ENCODE results near the gene DPY19L3.

DPY19L3 gene

DNA sequence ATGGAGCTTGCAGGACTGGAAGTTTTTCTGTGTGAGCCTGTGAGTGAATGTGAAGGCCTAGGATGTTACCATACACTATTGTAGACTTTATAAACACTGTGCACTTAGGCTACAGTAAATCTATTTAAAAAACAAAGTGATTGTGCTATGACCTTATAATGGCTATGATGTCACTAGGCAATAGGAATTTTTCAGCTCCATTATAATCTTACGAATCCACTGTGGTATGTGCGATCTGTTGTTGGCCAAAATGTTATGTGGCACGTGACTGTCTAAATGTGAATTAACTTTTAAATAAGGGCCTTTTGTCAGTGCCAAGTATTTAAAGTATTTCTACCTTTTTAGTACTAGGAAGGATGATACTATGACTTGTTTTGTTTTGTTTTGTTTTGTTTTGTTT is 54.9 kb downstream of the DPY19L3 start:
- Histone ChIP-seq H3K9ac (ENCODE audit: low read depth in 1 of 2, low read length in 2 of 2) (no peak overlapping the region), H3K27ac (ENCODE audit: low read depth in 2 of 2, low read length in 2 of 2) (no peak overlapping the region), H3K27me3 (ENCODE audit: control insufficient read depth in 2 of 2, insufficient read depth in 2 of 2, low read length in 2 of 2) (no peaks in the 10 kb centered on the region), H3K4me1 (ENCODE audit: control insufficient read depth in 2 of 2, insufficient read depth in 2 of 2, low read length in 2 of 2) (peaks cover 0 to 2% of the 10 kb centered on the region in 2 donors), H3K4me3 (ENCODE audit: low read length in 2 of 2) (no peak overlapping the region), H3K9me3 (ENCODE audit: control insufficient read depth in 2 of 2, low read length in 2 of 2) (no peaks in the 10 kb centered on the region), H3K36me3 (ENCODE audit: control insufficient read depth in 2 of 2, insufficient read depth in 2 of 2, low read length in 2 of 2) (no peaks in the 10 kb centered on the region)

DNA sequence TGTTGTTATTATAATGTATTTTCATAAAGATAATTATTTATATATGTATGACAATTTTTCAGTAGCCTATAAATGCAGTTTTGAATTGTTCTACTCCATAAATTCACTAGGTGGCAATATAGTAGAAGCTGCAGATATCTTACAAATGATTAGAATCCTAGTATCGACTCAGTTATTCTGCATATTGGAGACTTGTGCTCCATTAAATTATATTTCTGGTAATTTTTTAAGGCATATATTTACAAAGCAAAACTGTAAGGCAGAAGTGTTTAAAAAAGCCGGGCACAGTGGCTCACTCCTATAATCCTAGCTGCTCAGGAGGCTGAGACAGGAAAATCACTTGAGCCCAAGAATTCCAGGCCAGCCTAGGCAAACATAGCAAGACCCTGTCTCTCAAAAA is 58.7 kb downstream of the DPY19L3 start:
- Histone ChIP-seq H3K9ac (ENCODE audit: low read depth in 1 of 2, low read length in 2 of 2) (no peak overlapping the region), H3K4me3 (ENCODE audit: low read length in 2 of 2) (no peak overlapping the region)

DNA sequence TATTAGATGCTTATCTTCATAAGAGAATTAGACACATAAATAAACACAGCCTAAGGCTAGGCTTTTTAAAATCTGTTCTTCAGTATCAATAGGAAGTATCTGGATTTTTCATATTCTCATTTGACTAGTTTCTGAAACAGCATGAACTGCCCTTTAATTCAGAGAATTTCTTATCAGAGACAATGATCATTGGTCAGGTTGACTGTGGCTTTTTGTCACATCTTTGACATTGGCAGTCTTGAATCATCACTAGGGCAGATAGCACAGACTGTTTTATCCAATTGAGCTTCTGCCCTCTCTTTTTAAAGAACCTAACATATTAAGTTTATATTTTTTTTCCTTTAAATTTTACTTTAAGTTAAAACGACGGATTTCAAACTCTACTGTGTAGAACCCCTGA is 59.6 kb downstream of the DPY19L3 start:
- no peak overlapping the region for H3K4me3 ChIP-seq (ENCODE audit: low read length in 2 of 2)
- no peak overlapping the region for H3K9ac ChIP-seq (ENCODE audit: low read depth in 1 of 2, low read length in 2 of 2)
- H3K4me1 ChIP-seq (ENCODE audit: control insufficient read depth in 2 of 2, insufficient read depth in 2 of 2, low read length in 2 of 2): no peaks in the 10 kb centered on the region
- H3K9me3 ChIP-seq (ENCODE audit: control insufficient read depth in 2 of 2, low read length in 2 of 2): no peaks in the 10 kb centered on the region
- H3K36me3 ChIP-seq (ENCODE audit: control insufficient read depth in 2 of 2, insufficient read depth in 2 of 2, low read length in 2 of 2): no peaks in the 10 kb centered on the region
- H3K27me3 ChIP-seq (ENCODE audit: control insufficient read depth in 2 of 2, insufficient read depth in 2 of 2, low read length in 2 of 2): no peaks in the 10 kb centered on the region
- no peak overlapping the region for H3K27ac ChIP-seq (ENCODE audit: low read depth in 2 of 2, low read length in 2 of 2)

More for the DNA sequence above, 58.7 kb downstream of the DPY19L3 start:
- no peaks in the 10 kb centered on the region for H3K27me3 ChIP-seq (ENCODE audit: control insufficient read depth in 2 of 2, insufficient read depth in 2 of 2, low read length in 2 of 2)
- no peak overlapping the region for H3K27ac ChIP-seq (ENCODE audit: low read depth in 2 of 2, low read length in 2 of 2)
- peaks cover 0 to under 1% of the 10 kb centered on the region in 2 donors for H3K4me1 ChIP-seq (ENCODE audit: control insufficient read depth in 2 of 2, insufficient read depth in 2 of 2, low read length in 2 of 2)
- no peaks in the 10 kb centered on the region for H3K9me3 ChIP-seq (ENCODE audit: control insufficient read depth in 2 of 2, low read length in 2 of 2)
- H3K36me3 ChIP-seq (ENCODE audit: control insufficient read depth in 2 of 2, insufficient read depth in 2 of 2, low read length in 2 of 2): no peaks in the 10 kb centered on the region

DNA sequence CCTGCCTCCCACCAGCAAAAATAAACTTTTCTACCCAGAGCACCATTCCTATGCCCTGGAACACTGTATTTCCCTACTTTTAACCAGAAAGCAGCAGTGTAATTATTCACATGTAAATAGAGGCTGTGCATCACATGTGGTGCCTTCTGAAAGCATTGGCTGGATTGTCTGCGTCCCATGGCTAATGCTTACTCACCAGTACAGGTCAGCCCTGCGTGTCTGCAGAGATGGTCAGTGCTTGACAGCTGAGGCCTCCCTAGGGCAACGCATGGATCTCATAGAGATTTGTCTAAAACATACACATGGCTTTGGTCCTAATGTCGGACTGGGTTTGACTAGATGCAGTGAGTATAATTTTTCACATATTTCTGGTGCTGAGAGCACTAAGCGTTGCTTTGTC is 64.2 kb downstream of the DPY19L3 start:
- Histone ChIP-seq H3K4me1 (ENCODE audit: control insufficient read depth in 2 of 2, insufficient read depth in 2 of 2, low read length in 2 of 2) (no peaks in the 10 kb centered on the region), H3K4me3 (ENCODE audit: low read length in 2 of 2) (no peak overlapping the region), H3K36me3 (ENCODE audit: control insufficient read depth in 2 of 2, insufficient read depth in 2 of 2, low read length in 2 of 2) (no peaks in the 10 kb centered on the region), H3K27me3 (ENCODE audit: control insufficient read depth in 2 of 2, insufficient read depth in 2 of 2, low read length in 2 of 2) (no peaks in the 10 kb centered on the region), H3K9ac (ENCODE audit: low read depth in 1 of 2, low read length in 2 of 2) (no peak overlapping the region), H3K9me3 (ENCODE audit: control insufficient read depth in 2 of 2, low read length in 2 of 2) (no peaks in the 10 kb centered on the region), H3K27ac (ENCODE audit: low read depth in 2 of 2, low read length in 2 of 2) (no peak overlapping the region)

DNA sequence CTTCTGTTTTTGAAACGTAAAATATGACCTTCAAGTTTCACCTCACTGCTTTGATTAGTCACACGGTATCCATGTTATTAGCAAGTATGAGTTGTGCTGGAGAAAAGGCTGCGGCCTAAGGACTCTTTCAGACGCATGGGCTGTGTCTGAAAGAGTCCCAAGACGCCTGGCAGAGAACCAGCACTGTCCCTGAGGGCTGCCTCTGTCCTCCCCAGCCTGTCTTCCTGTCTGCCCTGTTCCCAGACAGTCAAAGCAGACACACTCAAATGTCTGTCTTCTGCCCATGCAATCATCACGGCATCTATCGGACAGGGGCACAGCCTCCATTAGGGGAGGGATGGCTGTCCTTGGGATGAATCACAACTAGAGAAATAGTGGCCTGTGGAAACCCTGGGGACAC is 65.5 kb downstream of the DPY19L3 start:
- no peaks in the 10 kb centered on the region for H3K36me3 ChIP-seq (ENCODE audit: control insufficient read depth in 2 of 2, insufficient read depth in 2 of 2, low read length in 2 of 2)
- no peak overlapping the region for H3K27ac ChIP-seq (ENCODE audit: low read depth in 2 of 2, low read length in 2 of 2)
- no peak overlapping the region for H3K9ac ChIP-seq (ENCODE audit: low read depth in 1 of 2, low read length in 2 of 2)
- no peak overlapping the region for H3K4me3 ChIP-seq (ENCODE audit: low read length in 2 of 2)
- H3K4me1 ChIP-seq (ENCODE audit: control insufficient read depth in 2 of 2, insufficient read depth in 2 of 2, low read length in 2 of 2): no peaks in the 10 kb centered on the region
- H3K9me3 ChIP-seq (ENCODE audit: control insufficient read depth in 2 of 2, low read length in 2 of 2): no peaks in the 10 kb centered on the region
- no peaks in the 10 kb centered on the region for H3K27me3 ChIP-seq (ENCODE audit: control insufficient read depth in 2 of 2, insufficient read depth in 2 of 2, low read length in 2 of 2)

DNA sequence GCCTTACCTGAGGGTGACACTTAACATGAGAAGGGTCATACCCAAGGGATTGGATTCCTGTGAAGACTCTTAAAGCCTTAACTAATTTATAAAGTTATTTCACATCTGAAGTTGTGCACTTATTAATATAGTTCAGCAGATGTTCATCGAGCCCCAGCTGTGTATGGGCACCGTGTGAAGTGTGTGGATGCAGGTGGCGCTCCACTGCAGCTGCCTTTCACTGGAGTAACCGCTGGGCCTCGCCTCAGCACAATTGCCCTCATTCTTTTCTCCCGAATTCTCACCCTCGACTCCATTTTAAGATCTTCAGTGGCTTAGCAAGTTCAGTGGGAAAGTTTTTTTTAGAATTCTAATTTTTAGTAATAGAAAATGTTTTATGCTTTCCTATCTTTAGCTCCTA is 66.2 kb downstream of the DPY19L3 start:
- Histone ChIP-seq H3K9me3 (ENCODE audit: control insufficient read depth in 2 of 2, low read length in 2 of 2) (no peaks in the 10 kb centered on the region), H3K36me3 (ENCODE audit: control insufficient read depth in 2 of 2, insufficient read depth in 2 of 2, low read length in 2 of 2) (no peaks in the 10 kb centered on the region), H3K9ac (ENCODE audit: low read depth in 1 of 2, low read length in 2 of 2) (no peak overlapping the region), H3K27me3 (ENCODE audit: control insufficient read depth in 2 of 2, insufficient read depth in 2 of 2, low read length in 2 of 2) (no peaks in the 10 kb centered on the region), H3K4me1 (ENCODE audit: control insufficient read depth in 2 of 2, insufficient read depth in 2 of 2, low read length in 2 of 2) (no peaks in the 10 kb centered on the region), H3K4me3 (ENCODE audit: low read length in 2 of 2) (no peak overlapping the region), H3K27ac (ENCODE audit: low read depth in 2 of 2, low read length in 2 of 2) (no peak overlapping the region)

DNA sequence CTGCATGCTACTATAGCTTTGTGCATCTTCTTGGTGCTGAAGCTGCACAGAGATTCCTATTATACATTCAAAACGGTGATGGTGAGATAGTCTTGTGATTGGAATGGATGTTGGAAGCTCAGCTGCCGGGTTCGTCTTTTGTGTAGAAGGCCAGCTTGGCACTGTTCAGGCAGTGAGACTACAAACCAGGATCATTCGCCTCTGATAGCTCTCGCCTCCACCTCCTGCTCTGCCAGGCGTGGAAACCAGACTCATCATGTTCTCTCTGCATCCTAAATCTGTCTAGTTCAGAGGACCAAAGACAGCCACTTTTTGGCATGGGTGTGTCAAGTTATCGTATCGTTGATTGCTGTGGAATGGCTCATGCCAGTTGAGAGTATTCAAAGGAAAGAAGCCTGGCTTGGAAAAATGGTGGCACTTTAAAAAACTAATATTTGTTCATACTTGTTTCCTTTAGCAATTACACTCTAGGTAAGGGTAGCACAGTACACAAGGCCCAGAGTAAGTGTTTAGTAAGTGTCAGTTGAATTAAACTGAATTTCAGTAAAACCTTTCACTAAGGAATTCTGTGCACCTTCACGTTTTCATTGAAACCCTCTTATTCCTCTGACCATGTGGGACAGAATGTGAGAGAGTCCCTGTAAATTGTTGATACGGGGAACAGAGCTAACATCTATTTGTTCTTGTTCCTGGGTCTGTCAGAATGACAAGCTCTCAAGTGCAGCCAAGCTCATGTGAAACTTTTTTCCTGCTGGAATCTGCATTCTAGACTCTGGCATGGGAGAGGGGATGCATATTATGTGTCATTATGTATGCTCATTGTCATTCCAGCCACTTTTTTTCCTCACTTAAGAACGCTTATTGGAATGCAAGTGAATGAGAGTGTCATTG is 69.8 kb downstream of the DPY19L3 start:
- no peaks in the 10 kb centered on the region for H3K9me3 ChIP-seq (ENCODE audit: control insufficient read depth in 2 of 2, low read length in 2 of 2)
- no peak overlapping the region for H3K4me3 ChIP-seq (ENCODE audit: low read length in 2 of 2)
- H3K27me3 ChIP-seq (ENCODE audit: control insufficient read depth in 2 of 2, insufficient read depth in 2 of 2, low read length in 2 of 2): no peaks in the 10 kb centered on the region
- no peak overlapping the region for H3K27ac ChIP-seq (ENCODE audit: low read depth in 2 of 2, low read length in 2 of 2)
- no peaks in the 10 kb centered on the region for H3K4me1 ChIP-seq (ENCODE audit: control insufficient read depth in 2 of 2, insufficient read depth in 2 of 2, low read length in 2 of 2)
- no peak overlapping the region for H3K9ac ChIP-seq (ENCODE audit: low read depth in 1 of 2, low read length in 2 of 2)
- peaks cover 8 to 23% of the 10 kb centered on the region in 2 donors for H3K36me3 ChIP-seq (ENCODE audit: control insufficient read depth in 2 of 2, insufficient read depth in 2 of 2, low read length in 2 of 2)

DNA sequence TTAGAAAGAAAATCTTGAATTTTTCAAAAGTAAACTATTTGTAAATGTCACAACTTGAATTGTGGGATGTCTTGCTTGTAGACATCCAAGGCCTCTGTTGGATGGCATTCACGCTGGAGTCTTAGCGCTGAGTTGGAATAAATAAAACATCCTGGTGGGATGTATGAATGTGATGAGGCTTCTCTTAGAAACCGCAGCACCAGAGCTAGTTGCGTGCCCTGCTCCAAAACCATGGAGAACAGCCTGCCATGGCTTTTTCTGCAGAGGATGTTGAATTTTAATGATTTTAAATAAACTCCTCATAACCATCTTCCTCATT is 70.4 kb downstream of the DPY19L3 start:
- peaks cover 8 to 23% of the 10 kb centered on the region in 2 donors for H3K36me3 ChIP-seq (ENCODE audit: control insufficient read depth in 2 of 2, insufficient read depth in 2 of 2, low read length in 2 of 2)
- H3K9ac ChIP-seq (ENCODE audit: low read depth in 1 of 2, low read length in 2 of 2): no peak overlapping the region
- H3K4me1 ChIP-seq (ENCODE audit: control insufficient read depth in 2 of 2, insufficient read depth in 2 of 2, low read length in 2 of 2): no peaks in the 10 kb centered on the region
- no peak overlapping the region for H3K4me3 ChIP-seq (ENCODE audit: low read length in 2 of 2)
- H3K27ac ChIP-seq (ENCODE audit: low read depth in 2 of 2, low read length in 2 of 2): no peak overlapping the region
- no peaks in the 10 kb centered on the region for H3K27me3 ChIP-seq (ENCODE audit: control insufficient read depth in 2 of 2, insufficient read depth in 2 of 2, low read length in 2 of 2)
- H3K9me3 ChIP-seq (ENCODE audit: control insufficient read depth in 2 of 2, low read length in 2 of 2): no peaks in the 10 kb centered on the region

DNA sequence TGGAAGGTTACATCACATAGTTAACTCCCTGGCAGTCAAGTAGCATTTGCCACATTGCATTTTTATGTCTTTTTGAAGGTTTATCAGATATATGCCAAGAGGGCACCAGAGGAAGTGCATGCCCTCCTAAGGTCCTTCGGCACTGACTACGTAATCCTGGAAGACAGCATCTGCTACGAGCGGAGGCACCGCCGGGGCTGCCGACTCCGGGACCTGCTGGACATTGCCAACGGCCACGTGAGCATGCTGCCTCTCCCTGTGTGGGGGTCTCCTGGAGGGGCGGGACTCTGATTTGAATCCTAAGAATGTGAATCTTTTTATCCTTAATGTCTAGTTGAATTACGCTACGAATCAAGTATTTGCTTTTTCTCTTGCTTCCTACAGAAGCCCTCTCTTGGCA is 74.8 kb downstream of the DPY19L3 start:
- no peaks in the 10 kb centered on the region for H3K27me3 ChIP-seq (ENCODE audit: control insufficient read depth in 2 of 2, insufficient read depth in 2 of 2, low read length in 2 of 2)
- H3K4me1 ChIP-seq (ENCODE audit: control insufficient read depth in 2 of 2, insufficient read depth in 2 of 2, low read length in 2 of 2): no peaks in the 10 kb centered on the region
- no peaks in the 10 kb centered on the region for H3K9me3 ChIP-seq (ENCODE audit: control insufficient read depth in 2 of 2, low read length in 2 of 2)
- peaks cover 31 to 44% of the 10 kb centered on the region in 2 donors for H3K36me3 ChIP-seq (ENCODE audit: control insufficient read depth in 2 of 2, insufficient read depth in 2 of 2, low read length in 2 of 2)
- H3K27ac ChIP-seq (ENCODE audit: low read depth in 2 of 2, low read length in 2 of 2): no peak overlapping the region
- H3K9ac ChIP-seq (ENCODE audit: low read depth in 1 of 2, low read length in 2 of 2): no peak overlapping the region
- H3K4me3 ChIP-seq (ENCODE audit: low read length in 2 of 2): no peak overlapping the region

DNA sequence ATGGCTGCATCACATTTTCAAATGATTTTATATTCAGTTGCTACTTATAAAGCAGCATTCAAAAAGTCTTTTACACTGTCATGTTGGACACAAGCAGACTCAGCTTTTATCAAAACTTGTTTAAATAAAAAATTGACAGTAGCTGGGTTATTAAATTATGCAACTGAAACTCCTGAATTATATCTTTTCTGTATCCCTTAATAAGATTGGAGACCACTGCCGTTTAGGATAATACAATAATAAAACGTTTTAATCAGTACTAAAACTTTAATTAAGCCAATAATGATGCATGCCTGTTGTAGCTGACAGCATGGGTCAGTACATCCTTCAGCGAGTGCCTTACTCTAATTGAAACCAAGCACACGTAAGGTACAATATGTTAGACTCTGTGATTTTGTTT is 78.0 kb downstream of the DPY19L3 start:
- no peak overlapping the region for H3K4me3 ChIP-seq (ENCODE audit: low read length in 2 of 2)
- H3K27ac ChIP-seq (ENCODE audit: low read depth in 2 of 2, low read length in 2 of 2): no peak overlapping the region
- H3K27me3 ChIP-seq (ENCODE audit: control insufficient read depth in 2 of 2, insufficient read depth in 2 of 2, low read length in 2 of 2): no peaks in the 10 kb centered on the region
- peaks cover 27 to 35% of the 10 kb centered on the region in 2 donors for H3K36me3 ChIP-seq (ENCODE audit: control insufficient read depth in 2 of 2, insufficient read depth in 2 of 2, low read length in 2 of 2)
- no peaks in the 10 kb centered on the region for H3K9me3 ChIP-seq (ENCODE audit: control insufficient read depth in 2 of 2, low read length in 2 of 2)
- H3K4me1 ChIP-seq (ENCODE audit: control insufficient read depth in 2 of 2, insufficient read depth in 2 of 2, low read length in 2 of 2): no peaks in the 10 kb centered on the region
- no peak overlapping the region for H3K9ac ChIP-seq (ENCODE audit: low read depth in 1 of 2, low read length in 2 of 2)

Data from mucosa of rectum (tissue), 2 donors.